ENCODE results near the gene CFAP73. TPM values are rescaled to one million over a fixed set of nuclear protein-coding genes. Genes with fewer than 3 reads are reported as not detected.

CFAP73 gene
- total and polyA plus RNA-seq, 4 experiments from 2014 or later: 0.18 TPM; not detected in 3

DNA sequence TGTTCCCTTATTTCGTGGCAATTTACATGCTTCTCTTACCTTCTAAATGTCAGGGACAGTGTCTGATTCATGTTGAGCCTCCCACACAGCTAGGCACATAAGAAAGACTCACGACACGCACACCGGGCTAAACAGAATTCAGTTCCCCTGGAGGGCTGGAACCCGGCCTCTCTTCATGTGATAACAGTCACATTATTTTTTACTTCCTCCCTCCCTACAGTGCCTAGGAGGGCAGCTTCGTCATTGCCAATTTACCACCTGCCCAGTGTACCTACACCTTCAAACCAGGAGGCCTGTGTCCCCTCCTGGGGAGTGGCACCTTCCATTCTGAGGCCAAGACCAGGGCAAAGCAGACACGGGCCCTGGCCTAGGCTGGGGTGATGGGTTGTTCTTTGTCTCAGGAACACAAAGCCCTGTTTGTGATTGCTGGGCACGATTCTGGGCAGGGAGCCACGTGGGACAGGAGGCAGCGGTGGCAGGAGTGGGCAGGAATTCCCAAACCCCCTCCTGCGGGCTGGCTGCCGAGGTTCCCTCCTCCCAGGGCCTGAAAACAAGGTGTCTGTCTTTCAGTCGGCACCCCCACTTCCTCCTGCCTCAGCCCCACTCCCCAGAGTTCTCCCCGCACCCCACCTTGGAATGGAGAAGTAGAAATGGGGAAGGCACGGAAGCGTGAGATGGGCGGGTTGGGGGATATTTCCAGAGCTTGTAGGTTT, 7.2 kb upstream of the CFAP73 start:
- H3K9me3 Mint-ChIP-seq: peaks cover 0 to 8% (median 3%) of the 10 kb centered on the region in 8 donors
- no peak overlapping the region for H3K27ac Mint-ChIP-seq
- Histone ChIP-seq H3K27ac (ENCODE audit: low read depth, low read length) (no peak overlapping the region), H3K27me3 (ENCODE audit: insufficient read depth, low read length) (no peaks in the 10 kb centered on the region), H3K9me3 (ENCODE audit: control insufficient read depth in 1 of 2, low read length in 2 of 2) (no peaks in the 10 kb centered on the region), H3K4me3 (ENCODE audit: low read length in 2 of 2) (no peak overlapping the region), H3K4me1 (ENCODE audit: insufficient read depth, low read length) (no peaks in the 10 kb centered on the region), H3K36me3 (ENCODE audit: insufficient read depth, low read length) (no peaks in the 10 kb centered on the region)
- H3K27me3 Mint-ChIP-seq: peaks cover under 1 to 4% of the 10 kb centered on the region in 2 donors
- H3K4me3 Mint-ChIP-seq: no peak overlapping the region
- intact Hi-C loops (cut with micrococcal nuclease): no loop called here
- POLR2A ChIA-PET (ENCODE audit: partially characterized antibody): no interaction called here
- H3K36me3 Mint-ChIP-seq: no peaks in the 10 kb centered on the region
- DNase-seq: no peak
- CTCF ChIA-PET (ENCODE audit: partially characterized antibody): no interaction called here
- no peaks in the 10 kb centered on the region for H3K4me1 Mint-ChIP-seq

DNA sequence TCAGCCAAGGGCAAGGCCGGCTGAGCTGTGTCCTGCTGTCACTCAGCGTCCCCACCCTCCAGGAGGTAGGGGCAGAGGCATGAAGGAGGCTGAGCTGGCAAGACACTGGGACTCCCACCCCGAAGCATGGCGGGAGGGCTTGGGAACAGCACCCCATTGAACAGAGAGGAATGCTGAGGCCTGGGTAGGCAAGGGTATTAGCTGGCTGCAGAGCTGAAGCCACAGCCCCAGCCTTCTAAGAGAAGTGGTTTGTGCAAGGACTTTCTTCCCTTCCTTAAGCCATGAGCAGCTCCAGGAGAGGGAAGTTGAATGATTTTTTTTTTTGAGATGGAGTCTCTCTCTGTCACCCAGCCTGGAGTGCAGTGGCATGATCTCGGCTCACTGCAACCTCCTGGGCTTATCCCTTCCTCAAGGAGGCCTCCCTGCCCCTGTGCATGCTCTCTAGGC, 6.6 kb upstream of the CFAP73 start:
- H3K36me3 ChIP-seq (ENCODE audit: insufficient read depth, low read length): no peaks in the 10 kb centered on the region
- Mint-ChIP-seq H3K36me3 (no peaks in the 10 kb centered on the region), H3K27ac (no peak overlapping the region), H3K27me3 (peaks cover 1 to 4% of the 10 kb centered on the region in 2 donors), H3K4me3 (no peak overlapping the region), H3K9me3 (peaks cover 0 to 10% (median 5%) of the 10 kb centered on the region in 8 donors), H3K4me1 (no peaks in the 10 kb centered on the region)
- no peak overlapping the region for H3K4me3 ChIP-seq (ENCODE audit: low read length in 2 of 2)
- ChIA-PET CTCF (ENCODE audit: partially characterized antibody) (no interaction called here), POLR2A (ENCODE audit: partially characterized antibody) (no interaction called here)
- intact Hi-C loops (cut with micrococcal nuclease): no loop called here
- DNase-seq: no peak
- H3K4me1 ChIP-seq (ENCODE audit: insufficient read depth, low read length): no peaks in the 10 kb centered on the region
- H3K27ac ChIP-seq (ENCODE audit: low read depth, low read length): no peak overlapping the region
- no peaks in the 10 kb centered on the region for H3K27me3 ChIP-seq (ENCODE audit: insufficient read depth, low read length)
- H3K9me3 ChIP-seq (ENCODE audit: control insufficient read depth in 1 of 2, low read length in 2 of 2): no peaks in the 10 kb centered on the region

DNA sequence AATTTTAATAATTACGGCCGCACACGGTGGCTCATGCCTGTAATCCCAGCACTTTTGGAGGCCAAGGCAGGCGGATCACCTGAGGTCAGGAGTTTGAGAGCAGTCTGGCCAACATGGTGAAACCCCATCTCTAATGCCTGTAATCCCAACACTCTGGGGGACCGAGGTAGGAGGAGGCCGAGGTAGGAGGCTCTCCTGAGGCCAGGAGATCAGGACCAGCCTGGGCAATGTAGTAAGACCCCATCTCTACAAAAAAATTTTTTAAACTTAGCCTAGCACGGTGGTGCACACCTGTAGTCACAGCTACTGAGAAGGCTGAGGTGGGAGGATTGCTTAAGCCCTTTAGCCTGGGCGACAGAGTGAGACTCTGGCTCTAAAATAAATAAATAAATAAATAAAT, 5.6 kb upstream of the CFAP73 start:
- H3K4me3 Mint-ChIP-seq: no peak overlapping the region
- no peak for DNase-seq
- no peak overlapping the region for H3K4me3 ChIP-seq (ENCODE audit: low read length in 2 of 2)
- H3K27ac Mint-ChIP-seq: no peak overlapping the region
- H3K27ac ChIP-seq (ENCODE audit: low read depth, low read length): no peak overlapping the region
- H3K9me3 Mint-ChIP-seq: peaks cover 0 to 10% (median 5%) of the 10 kb centered on the region in 8 donors
- ChIA-PET POLR2A (ENCODE audit: partially characterized antibody) (no interaction called here), CTCF (ENCODE audit: partially characterized antibody) (no interaction called here)
- no peaks in the 10 kb centered on the region for H3K4me1 ChIP-seq (ENCODE audit: insufficient read depth, low read length)
- H3K9me3 ChIP-seq (ENCODE audit: control insufficient read depth in 1 of 2, low read length in 2 of 2): no peaks in the 10 kb centered on the region
- no peaks in the 10 kb centered on the region for H3K4me1 Mint-ChIP-seq
- H3K27me3 Mint-ChIP-seq: peaks cover 1 to 4% of the 10 kb centered on the region in 2 donors
- H3K27me3 ChIP-seq (ENCODE audit: insufficient read depth, low read length): no peaks in the 10 kb centered on the region
- H3K36me3 ChIP-seq (ENCODE audit: insufficient read depth, low read length): no peaks in the 10 kb centered on the region
- no peaks in the 10 kb centered on the region for H3K36me3 Mint-ChIP-seq
- intact Hi-C loops (cut with micrococcal nuclease): no loop called here

DNA sequence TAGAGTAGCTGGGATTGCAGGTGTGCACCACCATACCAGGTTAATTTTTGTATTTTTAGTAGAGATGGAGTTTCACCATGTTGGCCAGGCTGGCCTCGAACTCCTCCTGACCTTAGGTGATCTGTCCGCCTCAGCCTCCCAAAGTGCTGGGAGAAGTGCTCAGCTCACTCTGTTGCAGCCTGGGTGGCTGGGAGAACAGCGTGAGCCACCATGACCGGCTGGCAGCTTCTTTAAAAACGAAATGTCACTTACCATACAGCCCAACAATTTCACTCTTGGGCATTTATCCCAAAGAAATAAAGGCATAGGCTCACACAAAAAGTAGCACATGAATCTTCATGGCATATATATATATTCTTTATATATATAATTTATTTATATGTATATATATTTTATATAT, 4.7 kb upstream of the CFAP73 start:
- peaks cover 0 to under 1% (median 0%) of the 10 kb centered on the region in 4 donors for H3K4me1 Mint-ChIP-seq
- no peak overlapping the region for H3K4me3 Mint-ChIP-seq
- Histone ChIP-seq H3K4me3 (ENCODE audit: low read length in 2 of 2) (no peak overlapping the region), H3K27me3 (ENCODE audit: insufficient read depth, low read length) (no peaks in the 10 kb centered on the region), H3K36me3 (ENCODE audit: insufficient read depth, low read length) (no peaks in the 10 kb centered on the region), H3K4me1 (ENCODE audit: insufficient read depth, low read length) (no peaks in the 10 kb centered on the region), H3K9me3 (ENCODE audit: control insufficient read depth in 1 of 2, low read length in 2 of 2) (no peaks in the 10 kb centered on the region), H3K27ac (ENCODE audit: low read depth, low read length) (no peak overlapping the region)
- H3K9me3 Mint-ChIP-seq: peaks cover 0 to 10% (median 5%) of the 10 kb centered on the region in 8 donors
- CTCF ChIA-PET (ENCODE audit: partially characterized antibody): interaction anchor here (0.9 kb wide), 1 partner anchor 9 kb away, joined by 3 read pairs; the partner anchor contains the start of gene RASAL1
- POLR2A ChIA-PET (ENCODE audit: partially characterized antibody): no interaction called here
- H3K27me3 Mint-ChIP-seq: peaks cover 2 to 4% of the 10 kb centered on the region in 2 donors
- DNase-seq: no peak
- H3K36me3 Mint-ChIP-seq: no peaks in the 10 kb centered on the region
- H3K27ac Mint-ChIP-seq: no peak overlapping the region
- intact Hi-C loops (cut with micrococcal nuclease): no loop called here

DNA sequence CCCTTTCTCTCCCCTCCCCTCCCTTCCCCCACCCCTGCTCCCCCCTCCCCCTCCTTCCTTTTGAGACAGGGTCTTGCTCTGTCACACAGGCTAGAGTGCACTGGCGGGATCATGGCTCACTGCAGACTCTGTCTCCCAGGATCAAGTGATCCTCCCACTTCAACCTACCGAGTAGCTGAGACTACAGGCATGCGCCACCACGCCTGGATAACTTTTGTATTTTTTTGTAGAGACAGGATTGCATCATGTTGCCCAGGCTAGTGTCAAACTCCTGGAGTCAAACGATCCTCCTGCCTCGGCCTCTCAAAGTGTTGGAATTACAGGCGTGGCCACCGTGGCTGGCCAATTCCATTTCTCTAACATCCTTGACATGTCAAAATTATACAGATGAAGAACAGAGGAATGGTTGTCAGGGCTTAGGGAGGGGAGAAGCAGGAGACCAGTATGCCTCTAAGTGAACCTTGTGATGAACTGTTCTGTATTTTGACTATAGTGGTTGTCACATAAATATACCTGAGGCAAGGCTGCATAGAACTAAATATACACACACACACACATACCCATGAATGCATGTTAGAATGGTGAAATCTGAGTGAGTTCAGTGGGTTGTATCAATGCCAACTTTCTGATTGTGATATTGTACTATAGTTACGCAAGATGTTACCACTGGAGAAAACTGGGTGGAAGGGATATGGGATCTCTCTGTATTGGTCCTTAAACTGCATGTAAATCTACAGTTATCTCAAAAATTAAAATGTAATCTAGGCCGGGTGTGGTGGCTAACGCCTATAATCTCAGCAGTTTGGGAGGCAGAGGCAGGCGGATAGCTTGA, 3.6 kb upstream of the CFAP73 start:
- Histone ChIP-seq H3K36me3 (ENCODE audit: insufficient read depth, low read length) (no peaks in the 10 kb centered on the region), H3K4me3 (ENCODE audit: low read length in 2 of 2) (no peak overlapping the region), H3K4me1 (ENCODE audit: insufficient read depth, low read length) (no peaks in the 10 kb centered on the region), H3K27me3 (ENCODE audit: insufficient read depth, low read length) (no peaks in the 10 kb centered on the region), H3K27ac (ENCODE audit: low read depth, low read length) (no peak overlapping the region), H3K9me3 (ENCODE audit: control insufficient read depth in 1 of 2, low read length in 2 of 2) (no peaks in the 10 kb centered on the region)
- Mint-ChIP-seq H3K4me1 (peaks cover 0 to 2% (median 0%) of the 10 kb centered on the region in 4 donors), H3K27me3 (peaks cover 3 to 4% of the 10 kb centered on the region in 2 donors), H3K27ac (no peak overlapping the region), H3K4me3 (peak overlapping the region in 1 of 8 donors; percentile 4), H3K9me3 (peaks cover 0 to 10% (median 5%) of the 10 kb centered on the region in 8 donors), H3K36me3 (no peaks in the 10 kb centered on the region)
- DNase-seq: no peak
- ChIA-PET POLR2A (ENCODE audit: partially characterized antibody) (no interaction called here), CTCF (ENCODE audit: partially characterized antibody) (interaction anchor here (0.7 to 0.9 kb wide), 3 partner anchors 7 to 19 kb away, joined by 3 read pairs; partner anchors contain the start of gene RASAL1)
- intact Hi-C loops (cut with micrococcal nuclease): no loop called here

DNA sequence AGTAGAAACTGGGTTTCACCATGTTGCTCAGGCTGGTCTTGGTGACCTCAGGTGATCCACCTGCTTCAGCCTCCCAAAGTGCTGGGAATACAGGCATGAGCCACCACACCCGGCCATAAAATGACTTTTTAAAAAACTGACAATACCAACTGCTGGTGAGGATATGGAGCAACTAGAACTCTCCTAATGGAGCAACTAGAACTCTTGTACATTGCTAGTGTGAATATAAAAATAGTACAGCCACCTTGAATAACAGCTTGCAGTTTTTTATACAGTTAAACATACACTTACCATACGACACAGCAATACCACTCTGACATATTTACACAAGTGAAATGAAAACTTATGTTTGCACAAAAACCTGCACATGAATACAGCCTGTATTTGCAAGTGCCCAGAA, 2.5 kb upstream of the CFAP73 start:
- H3K27me3 Mint-ChIP-seq: peaks cover 3 to 4% of the 10 kb centered on the region in 2 donors
- intact Hi-C loops (cut with micrococcal nuclease): no loop called here
- CTCF ChIA-PET (ENCODE audit: partially characterized antibody): interaction anchor here (1.7 kb wide), 1 partner anchor 27 kb away, joined by 4 read pairs; no protein-coding TSS in a partner anchor

DNA sequence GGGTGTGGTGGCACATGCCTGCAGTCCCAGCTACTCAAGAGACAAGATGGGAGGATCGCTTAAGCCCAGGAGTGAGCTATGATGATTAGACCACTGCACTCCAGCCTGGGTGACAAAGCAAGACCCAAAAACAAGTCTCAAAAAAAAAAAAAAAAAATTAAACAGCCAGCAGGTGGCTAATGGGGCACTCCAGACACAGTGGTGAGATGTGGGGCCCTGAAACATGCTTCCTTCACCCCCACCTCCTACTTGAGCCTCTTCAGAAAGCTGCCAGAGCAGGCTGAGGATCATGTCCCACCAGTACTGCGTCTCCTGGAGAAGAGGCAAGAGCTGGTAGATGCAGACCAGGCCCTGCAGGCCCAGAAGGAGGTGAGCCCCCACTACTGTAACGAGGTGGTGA, 2.1 kb downstream of the CFAP73 start:
- H3K4me3 ChIP-seq (ENCODE audit: low read length in 2 of 2): no peak overlapping the region
- intact Hi-C loops (cut with micrococcal nuclease): loop anchor here (5.0 kb wide), 1 partner anchor 49 kb away; no protein-coding TSS in a partner anchor
- POLR2A ChIA-PET (ENCODE audit: partially characterized antibody): no interaction called here

More for the DNA sequence above, 2.5 kb upstream of the CFAP73 start:
- Histone ChIP-seq H3K4me3 (ENCODE audit: low read length in 2 of 2) (no peak overlapping the region), H3K9me3 (ENCODE audit: control insufficient read depth in 1 of 2, low read length in 2 of 2) (no peaks in the 10 kb centered on the region), H3K4me1 (ENCODE audit: insufficient read depth, low read length) (no peaks in the 10 kb centered on the region), H3K27ac (ENCODE audit: low read depth, low read length) (no peak overlapping the region), H3K27me3 (ENCODE audit: insufficient read depth, low read length) (peaks cover 3% of the 10 kb centered on the region), H3K36me3 (ENCODE audit: insufficient read depth, low read length) (no peaks in the 10 kb centered on the region)
- Mint-ChIP-seq H3K36me3 (no peaks in the 10 kb centered on the region), H3K27ac (no peak overlapping the region), H3K4me1 (peaks cover 0 to 4% (median 2%) of the 10 kb centered on the region in 4 donors), H3K4me3 (no peak overlapping the region), H3K9me3 (peaks cover 0 to 10% (median 5%) of the 10 kb centered on the region in 8 donors)
- no peak for DNase-seq
- POLR2A ChIA-PET (ENCODE audit: partially characterized antibody): no interaction called here

More for the DNA sequence above, 2.1 kb downstream of the CFAP73 start:
- Mint-ChIP-seq H3K36me3 (peaks cover 0 to under 1% of the 10 kb centered on the region in 2 donors), H3K27ac (peak overlapping the region in 3 of 7 donors; percentile 9 to 91 (median 78)), H3K4me3 (peak overlapping the region in 6 of 8 donors; percentile 74 to 87 (median 85)), H3K9me3 (peaks cover 0 to 7% (median 5%) of the 10 kb centered on the region in 8 donors), H3K27me3 (peaks cover 0 to 11% of the 10 kb centered on the region in 2 donors), H3K4me1 (peaks cover 9 to 25% (median 13%) of the 10 kb centered on the region in 4 donors)
- Histone ChIP-seq H3K4me1 (ENCODE audit: insufficient read depth, low read length) (peaks cover 20% of the 10 kb centered on the region), H3K36me3 (ENCODE audit: insufficient read depth, low read length) (no peaks in the 10 kb centered on the region), H3K9me3 (ENCODE audit: control insufficient read depth in 1 of 2, low read length in 2 of 2) (no peaks in the 10 kb centered on the region), H3K27me3 (ENCODE audit: insufficient read depth, low read length) (peaks cover 6% of the 10 kb centered on the region), H3K27ac (ENCODE audit: low read depth, low read length) (no peak overlapping the region)
- DNase-seq: no peak
- CTCF ChIA-PET (ENCODE audit: partially characterized antibody): interaction anchor here (0.6 to 1.8 kb wide), 3 partner anchors 22 to 120 kb away, joined by 3 to 6 read pairs (median 3); no protein-coding TSS in a partner anchor

Measured in CD4-positive, alpha-beta memory T cell (primary cell).